Esophagus squamous epithelium (tissue), 5 donors: ENCODE results near the gene CBFA2T2. TPM values are rescaled to one million over a fixed set of nuclear protein-coding genes. Genes with fewer than 3 reads are reported as not detected.
"Not testable (repeated sequence)": the region's sequence is repeated elsewhere in the genome, so short reads cannot be mapped to it uniquely, and the experiment has no call there.

Experiments used
- DNase-seq: peaks from one replicate; lab custom pipeline; 2025; lab: John Stamatoyannopoulos, UW
- H3K27ac ChIP-seq, 4 donors: fragments of 200-600 bp; sonication (generic); one replicate each; pipeline ENCODE4 v1.5.1; 2016 to 2019; ENCODE audit warnings: mild to moderate bottlenecking in 1 of 4
- H3K27me3 ChIP-seq, 4 donors: fragments of 200-600 bp; sonication (generic); 1 replicate in 3 of 4; 2 replicates in 1 of 4; pipeline versions ENCODE4 v1.5.1 to v1.6.0; 2017 to 2021; ENCODE audit warnings: antibody characterized with exemption in 1 of 4
- H3K36me3 ChIP-seq, 3 donors: fragments of 200-600 bp; sonication (generic); one replicate each; pipeline ENCODE4 v1.5.1; 2016 to 2019
- H3K4me1 ChIP-seq, 3 donors: fragments of 200-600 bp; sonication (generic); one replicate each; pipeline ENCODE4 v1.5.1; 2017 to 2019
- H3K4me3 ChIP-seq, 4 donors: fragments of 200-600 bp; sonication (generic); 1 replicate in 3 of 4; 2 replicates in 1 of 4; pipeline ENCODE4 v1.5.1; 2016 to 2019; ENCODE audit warnings: mild to moderate bottlenecking in 2 of 4, moderate library complexity in 1 of 4
- H3K9me3 ChIP-seq, 3 donors: fragments of 200-600 bp; sonication (generic); one replicate each; pipeline ENCODE4 v1.5.1; 2016 to 2019
- CTCF ChIP-seq, 6 experiments: fragments of 450-650 bp in 4 of 6; fragments of 200-600 bp in 2 of 6; sonication (generic) in 2 of 6; IDR thresholded peaks; one replicate each; pipeline ENCODE4 v1.5.1; 2016 to 2019; ENCODE audit warnings: antibody characterized with exemption in 6 of 6, mild to moderate bottlenecking in 4 of 6, moderate library complexity in 4 of 6
- POLR2A ChIP-seq, 4 donors: fragments of 450-650 bp; IDR thresholded peaks; one replicate each; pipeline ENCODE4 v1.6.1; 2017; ENCODE audit warnings: antibody characterized with exemption in 4 of 4, mild to moderate bottlenecking in 4 of 4, moderate library complexity in 3 of 4
- WGBS, 2 donors: methylation state at CpG; one replicate each; pipeline ENCODE4 v1.1.5; 2018; 5-methylcytosine and 5-hydroxymethylcytosine counted together
- intact Hi-C: fragments of 100-400 bp; cut with DNase I; formaldehyde crosslinking; loops from one replicate; pipeline ENCODE4 v1.15.0; 2022
- total RNA-seq, 4 donors: library from RNA; depleted of rRNA; stranded (reverse); fragments of >200 nt; gene quantifications; one replicate each; pipeline ENCODE4 v1.1.0, GENCODE V29; 2016
- donor health status: DM: yes; HTN: yes; CAD: no.

Gene CBFA2T2
- total RNA-seq, 4 donors from 2014 or later, result 10.5 to 15.6 (median 10.8) TPM

GRCh38 chr20:33450867-33451266 is 39.0 kb upstream of the CBFA2T2 start:
- Histone ChIP-seq H3K27me3 (no peaks in the 10 kb centered on the region), H3K36me3 (no peaks in the 10 kb centered on the region), H3K4me1 (no peaks in the 10 kb centered on the region), H3K27ac (no peak overlapping the region), H3K9me3 (no peaks in the 10 kb centered on the region), H3K4me3 (no peak overlapping the region)
- DNase-seq, result no peak
- 54 to 64% methylated on average over 4 of the region's 4 CpGs for WGBS, 2 donors
- no peak for TF ChIP-seq POLR2A (IDR thresholded peaks at IDR 0.05)
- intact Hi-C loops, result no loop called here

GRCh38 chr20:33456916-33457642 is 32.8 kb upstream of the CBFA2T2 start:
- H3K4me1 ChIP-seq, H3K27me3 ChIP-seq, H3K36me3 ChIP-seq, H3K4me3 ChIP-seq, DNase-seq, H3K27ac ChIP-seq, H3K9me3 ChIP-seq: not testable (repeated sequence)
- 20 to 33% methylated on average over 3 to 5 of the region's 6 CpGs for WGBS, 2 donors
- peak; percentile 68 to 94 (median 94) for TF ChIP-seq CTCF (IDR thresholded peaks at IDR 0.05)
- intact Hi-C loops, result loop anchor here (5.0 kb wide), 2 partner anchors 195 to 210 kb away; partner anchors contain the start of gene ACTL10

GRCh38 chr20:33459599-33459998 is 30.3 kb upstream of the CBFA2T2 start:
- no peaks in the 10 kb centered on the region for H3K4me1 ChIP-seq
- TF ChIP-seq POLR2A (IDR thresholded peaks at IDR 0.05), result no peak
- no peak overlapping the region for H3K4me3 ChIP-seq
- H3K36me3 ChIP-seq, result no peaks in the 10 kb centered on the region
- 86 to 97% methylated on average over 5 of the region's 7 CpGs for WGBS, 2 donors
- no peak overlapping the region for H3K27ac ChIP-seq
- H3K27me3 ChIP-seq, result no peaks in the 10 kb centered on the region
- intact Hi-C loops, result loop anchor here (5.0 kb wide), 2 partner anchors 193 to 208 kb away; partner anchors contain the start of gene ACTL10
- no peak for DNase-seq
- H3K9me3 ChIP-seq, result no peaks in the 10 kb centered on the region

GRCh38 chr20:33460711-33461110 is 29.2 kb upstream of the CBFA2T2 start:
- H3K4me3 ChIP-seq, result no peak overlapping the region
- no peak for DNase-seq
- 81 to 89% methylated on average over 5 of the region's 5 CpGs for WGBS, 2 donors
- TF ChIP-seq POLR2A (IDR thresholded peaks at IDR 0.05) (no peak), CTCF (IDR thresholded peaks at IDR 0.05) (no peak)
- no peak overlapping the region for H3K27ac ChIP-seq
- H3K4me1 ChIP-seq, result no peaks in the 10 kb centered on the region
- H3K9me3 ChIP-seq, result no peaks in the 10 kb centered on the region
- no peaks in the 10 kb centered on the region for H3K27me3 ChIP-seq
- intact Hi-C loops, result loop anchor here (10.0 kb wide), 1 partner anchor 274 kb away; the partner anchor contains the start of gene ZNF341
- no peaks in the 10 kb centered on the region for H3K36me3 ChIP-seq

- intact Hi-C loops, result loop anchor here (10.0 kb wide), 1 partner anchor 271 kb away; the partner anchor contains the start of gene ZNF341
- no peak for DNase-seq
- no peaks in the 10 kb centered on the region for H3K4me1 ChIP-seq
- no peak overlapping the region for H3K27ac ChIP-seq
- WGBS, 2 donors, result 76 to 78% methylated on average over 4 to 7 of the region's 7 CpGs
- no peak overlapping the region for H3K4me3 ChIP-seq
- H3K36me3 ChIP-seq, result no peaks in the 10 kb centered on the region
- TF ChIP-seq CTCF (IDR thresholded peaks at IDR 0.05) (no peak), POLR2A (IDR thresholded peaks at IDR 0.05) (no peak)
- H3K27me3 ChIP-seq, result no peaks in the 10 kb centered on the region
- no peaks in the 10 kb centered on the region for H3K9me3 ChIP-seq
These were observed 26.4 kb upstream of the CBFA2T2 start for GRCh38 chr20:33463332-33464101.

- intact Hi-C loops, result loop anchor here (10.0 kb wide), 1 partner anchor 270 kb away; the partner anchor contains the start of gene ZNF341
- H3K9me3 ChIP-seq, DNase-seq, H3K27me3 ChIP-seq, H3K4me3 ChIP-seq, H3K4me1 ChIP-seq, H3K27ac ChIP-seq, H3K36me3 ChIP-seq: not testable (repeated sequence)
- 84 to 90% methylated on average over 8 of the region's 8 CpGs for WGBS, 2 donors
These were observed 25.1 kb upstream of the CBFA2T2 start for GRCh38 chr20:33464759-33465158.
